Measurements from ENCODE around the gene PFN3. TPM values are rescaled to one million over a fixed set of nuclear protein-coding genes. Genes with fewer than 3 reads are reported as not detected.

Gene PFN3
- total and polyA plus RNA-seq, 7 donors: not detected

- H3K4me3 ChIP-seq: no peak overlapping the region
- H3K4me1 ChIP-seq: no peaks in the 10 kb centered on the region
- 78 to 85% (median 79%) methylated on average over 8 of the region's 8 CpGs for WGBS, 3 donors
- no peaks in the 10 kb centered on the region for H3K9me3 ChIP-seq
- no peak for ATAC-seq
- no peak for DNase-seq
- no peaks in the 10 kb centered on the region for H3K27me3 ChIP-seq (ENCODE audit: insufficient read depth in 3 of 3, low read length in 2 of 3)
- intact Hi-C loops (cut with DNase I): no loop called here
- H3K27ac ChIP-seq: no peak overlapping the region
- TF ChIP-seq CTCF (IDR thresholded peaks at IDR 0.05): no peak
- H3K36me3 ChIP-seq (ENCODE audit: insufficient read depth in 1 of 2, low read depth in 1 of 2): no peaks in the 10 kb centered on the region
Measured at GRCh38 chr5:177386542-177386941, 13.9 kb downstream of the PFN3 start.

GRCh38 chr5:177385720-177386119, 14.7 kb downstream of the PFN3 start:
- 71 to 82% (median 77%) methylated on average over 10 to 11 of the region's 11 CpGs for WGBS, 3 donors
- Histone ChIP-seq H3K27me3 (ENCODE audit: insufficient read depth in 3 of 3, low read length in 2 of 3) (peaks cover 0 to 1% (median 0%) of the 10 kb centered on the region in 3 donors), H3K9me3 (no peaks in the 10 kb centered on the region), H3K27ac (no peak overlapping the region), H3K4me1 (no peaks in the 10 kb centered on the region), H3K4me3 (no peak overlapping the region), H3K36me3 (ENCODE audit: insufficient read depth in 1 of 2, low read depth in 1 of 2) (no peaks in the 10 kb centered on the region)
- ATAC-seq: no peak
- TF ChIP-seq CTCF (IDR thresholded peaks at IDR 0.05): no peak
- intact Hi-C loops (cut with DNase I): no loop called here
- no peak for DNase-seq

GRCh38 chr5:177384134-177384533, 16.3 kb downstream of the PFN3 start, which contains the start of gene SLC34A1:
SLC34A1 (plus strand) TSS chr5:177384434; CDS start chr5:177385742, 1,308 bp downstream.
- DNase-seq: no peak
- no peak for ATAC-seq
- WGBS, 3 donors: 76 to 78% (median 77%) methylated on average over 4 of the region's 4 CpGs
- H3K36me3 ChIP-seq (ENCODE audit: insufficient read depth in 1 of 2, low read depth in 1 of 2): no peaks in the 10 kb centered on the region
- no peak for TF ChIP-seq CTCF (IDR thresholded peaks at IDR 0.05)
- H3K9me3 ChIP-seq: no peaks in the 10 kb centered on the region
- H3K4me1 ChIP-seq: no peaks in the 10 kb centered on the region
- no peak within 1 kb of the TSS for H3K4me3 ChIP-seq
- peaks cover 0 to 1% (median 0%) of the 10 kb centered on the region in 3 donors for H3K27me3 ChIP-seq (ENCODE audit: insufficient read depth in 3 of 3, low read length in 2 of 3)
- intact Hi-C loops (cut with DNase I): no loop called here
- no peak within 1 kb of the TSS for H3K27ac ChIP-seq

GRCh38 chr5:177383181-177383580, 17.3 kb downstream of the PFN3 start:
- no peak for TF ChIP-seq CTCF (IDR thresholded peaks at IDR 0.05)
- Histone ChIP-seq H3K4me1 (no peaks in the 10 kb centered on the region), H3K4me3 (no peak overlapping the region), H3K36me3 (ENCODE audit: insufficient read depth in 1 of 2, low read depth in 1 of 2) (no peaks in the 10 kb centered on the region), H3K27ac (no peak overlapping the region), H3K27me3 (ENCODE audit: insufficient read depth in 3 of 3, low read length in 2 of 3) (peaks cover 0 to 1% (median 0%) of the 10 kb centered on the region in 3 donors), H3K9me3 (no peaks in the 10 kb centered on the region)
- no peak for ATAC-seq
- no peak for DNase-seq
- 86 to 89% (median 89%) methylated on average over 9 of the region's 9 CpGs for WGBS, 3 donors
- intact Hi-C loops (cut with DNase I): no loop called here

GRCh38 chr5:177382423-177383029, 17.9 kb downstream of the PFN3 start:
- 23 to 46% (median 37%) methylated on average over 11 of the region's 11 CpGs for WGBS, 3 donors
- intact Hi-C loops (cut with DNase I): no loop called here
- ATAC-seq: peak in 1 of 4 donors; percentile 5

More at GRCh38 chr5:177382423-177383029, 17.9 kb downstream of the PFN3 start:
- Histone ChIP-seq H3K9me3 (no peaks in the 10 kb centered on the region), H3K27me3 (ENCODE audit: insufficient read depth in 3 of 3, low read length in 2 of 3) (peaks cover 0 to 1% (median 0%) of the 10 kb centered on the region in 3 donors), H3K4me3 (no peak overlapping the region), H3K27ac (no peak overlapping the region), H3K36me3 (ENCODE audit: insufficient read depth in 1 of 2, low read depth in 1 of 2) (no peaks in the 10 kb centered on the region), H3K4me1 (no peaks in the 10 kb centered on the region)
- TF ChIP-seq CTCF (IDR thresholded peaks at IDR 0.05): no peak
- no peak for DNase-seq
